Activated naive CD8-positive, alpha-beta T cell treated with anti-CD3 and anti-CD28 coated beads, Interleukin-2, amount 50 U/mL, for 24 hours (primary cell): ENCODE measurements around the gene CORT.
A peak's percentile ranks its signal among the peaks of the same experiment; 100 is the strongest.

Experiments
- ATAC-seq: fragments of 150-1000 bp; cut with Tn5 transposase; one replicate; pipeline ENCODE4 v1.10.0; 2021
- DNase-seq: peaks from one replicate; pipeline ENCODE4 v3.0.0; 2021
- H3K27ac Mint-ChIP-seq: one replicate; pipeline ENCODE4 v1.8.0; 2021; ENCODE audit warnings: mild to moderate bottlenecking, mixed read lengths
- H3K27me3 Mint-ChIP-seq: one replicate; pipeline ENCODE4 v1.8.0; 2021; ENCODE audit warnings: mixed read lengths
- H3K36me3 Mint-ChIP-seq: one replicate; pipeline ENCODE4 v1.8.0; 2021; ENCODE audit warnings: low read depth, mixed read lengths
- H3K4me1 Mint-ChIP-seq: one replicate; pipeline ENCODE4 v1.8.0; 2021; ENCODE audit warnings: mixed read lengths
- H3K4me3 Mint-ChIP-seq: one replicate; pipeline ENCODE4 v1.8.0; 2021; ENCODE audit warnings: mild to moderate bottlenecking, moderate library complexity, mixed read lengths
- H3K9me3 Mint-ChIP-seq: one replicate; pipeline ENCODE4 v1.8.0; 2021; ENCODE audit warnings: mixed read lengths

Gene CORT

GRCh38 chr1:10475510-10475909 lies 25.7 kb downstream of the CORT start:
- Mint-ChIP-seq H3K9me3 (no peaks in the 10 kb centered on the region), H3K4me1 (peaks cover 49% of the 10 kb centered on the region), H3K27ac (peak overlapping the region; percentile 86), H3K27me3 (no peaks in the 10 kb centered on the region), H3K36me3 (peaks cover 9% of the 10 kb centered on the region), H3K4me3 (peak overlapping the region; percentile 96)
- no peak for DNase-seq
- ATAC-seq, result no peak

- H3K4me3 Mint-ChIP-seq, result no peak overlapping the region
- no peak for ATAC-seq
- peaks cover 21% of the 10 kb centered on the region for H3K4me1 Mint-ChIP-seq
- peaks cover 3% of the 10 kb centered on the region for H3K36me3 Mint-ChIP-seq
- no peak for DNase-seq
- no peak overlapping the region for H3K27ac Mint-ChIP-seq
- H3K9me3 Mint-ChIP-seq, result no peaks in the 10 kb centered on the region
- no peaks in the 10 kb centered on the region for H3K27me3 Mint-ChIP-seq
Observed at GRCh38 chr1:10479296-10479695, 29.5 kb downstream of the CORT start.

DNA sequence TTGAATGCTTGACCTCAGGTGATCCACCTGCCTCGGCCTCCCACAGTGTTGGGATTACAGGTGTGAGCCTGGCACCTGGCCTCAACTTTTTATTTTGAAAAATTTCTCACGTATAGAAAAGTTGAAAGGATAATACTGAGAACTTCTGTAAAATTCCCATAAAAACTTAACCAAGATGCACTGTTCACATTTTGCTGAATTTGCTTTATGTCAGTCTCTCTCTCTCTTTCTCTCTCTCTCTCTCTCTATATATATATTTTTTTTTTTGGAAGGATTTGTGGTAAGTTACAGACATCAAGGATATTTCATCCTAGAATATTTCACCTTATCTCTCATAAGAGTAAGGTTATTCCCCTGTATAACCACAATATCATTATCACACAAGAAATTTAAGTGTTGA lies 30.8 kb downstream of the CORT start:
- Mint-ChIP-seq H3K4me3 (no peak overlapping the region), H3K4me1 (peaks cover 12% of the 10 kb centered on the region)

GRCh38 chr1:10484521-10484920 lies 34.7 kb downstream of the CORT start:
- H3K27me3 Mint-ChIP-seq, result no peaks in the 10 kb centered on the region
- DNase-seq, result no peak
- H3K4me1 Mint-ChIP-seq, result peaks cover 6% of the 10 kb centered on the region
- no peaks in the 10 kb centered on the region for H3K9me3 Mint-ChIP-seq
- ATAC-seq, result no peak
- H3K36me3 Mint-ChIP-seq, result peaks cover 6% of the 10 kb centered on the region
- H3K4me3 Mint-ChIP-seq, result no peak overlapping the region
- H3K27ac Mint-ChIP-seq, result no peak overlapping the region

More for the DNA sequence above, 30.8 kb downstream of the CORT start:
- no peak for ATAC-seq
- Mint-ChIP-seq H3K9me3 (no peaks in the 10 kb centered on the region), H3K27ac (no peak overlapping the region), H3K36me3 (peaks cover 5% of the 10 kb centered on the region), H3K27me3 (no peaks in the 10 kb centered on the region)
- no peak for DNase-seq

DNA sequence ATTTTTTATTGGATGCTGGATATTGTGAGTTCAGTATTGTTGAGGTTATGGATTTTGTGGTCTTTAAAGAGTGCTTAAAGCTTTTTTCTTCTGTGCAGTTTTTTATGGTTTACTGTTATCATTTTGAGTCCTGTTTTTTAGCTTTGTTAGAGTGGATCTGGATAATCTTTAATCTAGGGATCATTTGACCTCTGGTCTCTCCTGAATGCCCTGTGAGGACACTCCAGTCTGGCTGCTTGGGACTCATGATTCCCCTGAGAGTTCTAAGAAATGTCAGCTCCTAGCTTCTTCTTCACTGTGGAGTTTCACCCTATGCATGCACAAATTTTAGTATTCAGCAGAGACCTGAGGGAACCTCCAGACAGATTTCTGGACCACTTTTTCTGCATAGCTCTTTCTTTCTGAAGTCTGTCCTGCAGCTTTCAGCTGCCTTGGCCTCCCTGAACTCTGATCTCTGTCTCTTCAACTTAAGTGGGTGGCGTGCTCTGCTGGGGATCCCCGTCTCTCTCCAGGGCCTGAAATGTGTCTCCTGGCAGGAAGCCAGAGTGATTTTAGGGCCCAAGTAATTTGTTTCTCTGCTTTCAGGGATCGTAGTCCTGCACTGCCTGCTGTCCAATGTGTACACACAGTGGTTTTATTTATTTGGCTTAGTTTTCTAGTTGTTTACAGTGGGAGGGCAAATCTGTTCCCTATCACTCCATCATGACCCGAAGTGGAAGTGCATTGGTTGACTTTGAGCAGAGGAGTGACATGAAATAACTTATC lies 39.6 kb downstream of the CORT start:
- Mint-ChIP-seq H3K27ac (no peak overlapping the region), H3K36me3 (peaks cover 6% of the 10 kb centered on the region), H3K27me3 (no peaks in the 10 kb centered on the region), H3K9me3 (no peaks in the 10 kb centered on the region), H3K4me1 (peaks cover 14% of the 10 kb centered on the region), H3K4me3 (no peak overlapping the region)
- peak; percentile 54 for ATAC-seq
- no peak for DNase-seq

DNA sequence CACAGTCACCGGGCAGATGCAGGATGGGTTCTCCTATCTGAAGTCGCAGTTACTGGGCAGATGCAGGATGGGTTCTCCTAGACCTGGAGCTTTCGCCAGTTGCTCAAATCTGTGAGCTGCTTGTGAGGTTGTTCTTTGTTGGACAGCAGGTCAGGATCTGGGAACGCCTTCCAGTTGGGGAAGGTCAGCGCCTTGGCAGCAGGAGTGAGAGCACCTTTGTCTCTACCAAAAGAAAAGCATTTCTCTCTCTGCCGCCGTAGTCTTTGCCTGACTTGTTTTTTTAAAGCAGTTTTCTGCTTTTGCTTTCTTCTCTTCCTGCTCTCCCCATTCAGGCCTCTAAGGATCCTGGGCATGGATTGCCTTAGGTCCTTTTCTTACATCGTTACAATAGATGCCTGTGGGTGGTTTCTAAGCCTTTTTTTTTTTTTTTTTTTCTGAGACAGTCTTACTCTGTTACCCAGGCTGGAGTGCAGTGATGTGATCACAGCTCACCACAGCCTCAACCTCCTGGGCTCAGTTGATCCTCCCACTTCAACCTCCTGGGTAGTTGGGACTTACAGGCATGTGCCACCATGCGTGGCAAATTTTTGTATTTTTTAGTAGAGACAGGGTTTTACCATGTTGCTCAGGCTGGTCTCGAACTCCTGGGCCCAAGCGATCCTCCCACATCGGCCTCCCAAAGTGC lies 40.6 kb downstream of the CORT start:
- no peak for ATAC-seq
- H3K9me3 Mint-ChIP-seq, result no peaks in the 10 kb centered on the region
- no peaks in the 10 kb centered on the region for H3K27me3 Mint-ChIP-seq
- H3K36me3 Mint-ChIP-seq, result peaks cover 6% of the 10 kb centered on the region
- H3K4me1 Mint-ChIP-seq, result peaks cover 24% of the 10 kb centered on the region
- DNase-seq, result no peak
- H3K27ac Mint-ChIP-seq, result no peak overlapping the region
- H3K4me3 Mint-ChIP-seq, result no peak overlapping the region

DNA sequence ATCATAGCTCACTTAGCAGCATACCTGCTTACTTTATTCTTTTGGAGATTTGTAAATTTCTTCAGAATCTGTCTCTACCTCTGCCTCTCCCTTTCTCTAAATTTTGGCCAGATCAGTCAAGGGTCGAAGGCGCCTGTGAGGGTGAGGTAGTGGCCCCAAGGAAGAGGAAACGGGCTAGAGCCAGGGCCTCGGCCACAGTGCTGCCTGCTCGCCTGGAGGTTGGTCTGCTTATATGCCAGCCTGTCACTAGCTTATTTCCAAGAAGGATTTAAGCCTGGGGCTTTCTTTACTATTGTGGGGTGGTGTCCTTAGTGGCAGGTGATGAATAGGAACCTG lies 44.6 kb downstream of the CORT start:
- Mint-ChIP-seq H3K9me3 (no peaks in the 10 kb centered on the region), H3K27me3 (no peaks in the 10 kb centered on the region), H3K27ac (peak overlapping the region; percentile 93), H3K4me1 (peaks cover 52% of the 10 kb centered on the region), H3K4me3 (no peak overlapping the region), H3K36me3 (peaks cover 7% of the 10 kb centered on the region)
- ATAC-seq, result no peak
- no peak for DNase-seq

DNA sequence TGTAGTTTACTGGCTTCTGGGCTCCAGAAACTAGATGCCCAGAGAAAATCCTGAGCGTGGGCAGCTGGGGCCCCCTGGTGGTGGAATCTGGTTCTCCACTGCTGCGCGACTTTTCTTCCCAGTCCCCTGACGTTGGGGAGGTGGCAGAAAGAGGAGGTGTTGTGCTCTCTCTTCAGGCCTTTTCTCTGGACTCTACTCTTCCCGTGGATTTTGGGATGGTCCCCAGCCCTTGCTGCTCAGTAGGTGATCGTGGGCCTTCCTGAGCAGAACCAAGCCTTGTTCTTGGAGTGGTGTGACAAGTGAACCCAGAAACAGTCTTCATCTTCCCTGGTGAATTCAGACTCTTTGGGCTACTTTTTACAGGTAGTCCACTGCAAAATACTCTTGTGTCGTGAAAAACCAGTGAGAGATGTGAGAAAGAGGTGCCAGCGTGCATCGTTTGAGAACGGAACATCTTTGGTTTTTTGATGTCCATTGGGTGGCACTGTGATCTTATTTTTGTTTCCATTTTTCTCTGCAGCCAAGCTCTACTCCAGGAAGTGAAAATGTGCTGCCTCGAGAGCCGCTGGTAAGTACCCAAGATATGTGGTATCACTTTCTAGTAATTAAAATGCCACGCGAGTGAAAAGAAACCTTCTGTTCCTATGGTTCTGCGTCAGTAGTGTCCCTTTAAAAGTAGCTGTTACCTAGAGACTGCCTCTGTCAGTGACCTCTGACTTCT lies 45.1 kb downstream of the CORT start:
- H3K27me3 Mint-ChIP-seq, result no peaks in the 10 kb centered on the region
- no peaks in the 10 kb centered on the region for H3K9me3 Mint-ChIP-seq
- peak; percentile 89 for DNase-seq
- peaks cover 49% of the 10 kb centered on the region for H3K4me1 Mint-ChIP-seq
- H3K36me3 Mint-ChIP-seq, result peaks cover 7% of the 10 kb centered on the region
- peak; percentile 94 for ATAC-seq
- peak overlapping the region; percentile 77 for H3K4me3 Mint-ChIP-seq
- peak overlapping the region; percentile 93 for H3K27ac Mint-ChIP-seq

GRCh38 chr1:10495475-10495817 lies 45.6 kb downstream of the CORT start:
- Mint-ChIP-seq H3K27ac (peak overlapping the region; percentile 93), H3K36me3 (peaks cover 7% of the 10 kb centered on the region), H3K27me3 (no peaks in the 10 kb centered on the region), H3K4me1 (peaks cover 49% of the 10 kb centered on the region), H3K9me3 (no peaks in the 10 kb centered on the region), H3K4me3 (peak overlapping the region; percentile 77)
- ATAC-seq, result no peak
- no peak for DNase-seq

DNA sequence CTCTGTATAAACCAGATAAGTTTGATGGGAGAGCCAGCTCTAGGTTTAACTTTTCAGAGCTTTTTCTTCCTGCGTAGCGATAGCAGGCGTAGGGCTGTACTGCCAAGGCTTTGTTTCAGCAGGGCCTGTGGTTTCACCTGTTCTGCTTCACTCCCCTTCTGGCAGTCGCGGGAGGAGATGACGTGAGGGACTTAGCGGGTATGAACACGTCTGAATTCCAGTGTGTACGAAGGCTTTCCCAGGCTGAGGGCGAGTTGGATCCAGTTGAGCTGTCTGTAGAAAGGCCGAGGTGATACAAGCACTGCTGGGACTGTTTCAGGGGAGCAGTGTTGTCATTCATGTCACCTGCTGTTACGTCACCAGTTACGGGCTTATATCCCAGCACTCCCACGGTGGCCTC lies 46.1 kb downstream of the CORT start:
- H3K4me3 Mint-ChIP-seq, result peak overlapping the region; percentile 77
- H3K4me1 Mint-ChIP-seq, result peaks cover 50% of the 10 kb centered on the region
- DNase-seq, result no peak
- no peak for ATAC-seq
- H3K27ac Mint-ChIP-seq, result peak overlapping the region; percentile 10
- H3K9me3 Mint-ChIP-seq, result no peaks in the 10 kb centered on the region
- H3K36me3 Mint-ChIP-seq, result peaks cover 7% of the 10 kb centered on the region
- H3K27me3 Mint-ChIP-seq, result no peaks in the 10 kb centered on the region

GRCh38 chr1:10497109-10497508 lies 47.3 kb downstream of the CORT start:
- H3K27me3 Mint-ChIP-seq, result no peaks in the 10 kb centered on the region
- H3K36me3 Mint-ChIP-seq, result peaks cover 7% of the 10 kb centered on the region
- no peak for ATAC-seq
- H3K4me1 Mint-ChIP-seq, result peaks cover 54% of the 10 kb centered on the region
- no peaks in the 10 kb centered on the region for H3K9me3 Mint-ChIP-seq
- no peak for DNase-seq
- no peak overlapping the region for H3K4me3 Mint-ChIP-seq
- no peak overlapping the region for H3K27ac Mint-ChIP-seq

- Mint-ChIP-seq H3K27me3 (no peaks in the 10 kb centered on the region), H3K36me3 (peaks cover 7% of the 10 kb centered on the region), H3K4me1 (peaks cover 56% of the 10 kb centered on the region), H3K4me3 (no peak overlapping the region), H3K27ac (no peak overlapping the region), H3K9me3 (no peaks in the 10 kb centered on the region)
- DNase-seq (no peak), ATAC-seq (no peak)
Observed at GRCh38 chr1:10498231-10498630, 48.4 kb downstream of the CORT start.
